Measurements from ENCODE around the gene NHS.

The NHS gene

DNA sequence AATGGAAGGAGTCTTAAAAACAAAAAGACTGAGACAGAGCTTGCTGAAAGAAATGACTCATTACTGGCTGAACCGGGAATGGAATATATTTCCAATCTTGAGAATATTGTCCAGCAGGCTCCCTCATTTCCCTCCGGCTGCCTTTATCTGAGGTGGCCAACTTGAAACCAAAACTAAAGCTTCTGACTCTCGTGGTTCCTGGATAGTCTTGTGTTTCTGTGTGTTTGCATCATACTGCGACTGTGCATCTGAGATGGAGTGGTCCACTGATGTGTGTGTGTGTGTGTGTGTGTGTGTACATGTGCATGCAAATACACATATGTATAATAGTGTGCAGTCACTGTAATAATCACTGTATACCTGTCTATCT lies 216.7 kb downstream of the NHS start:
- H2AFZ ChIP-seq (ENCODE audit: low read depth, low read length) = no peak overlapping the region
- no peak for ATAC-seq (ENCODE audit: insufficient read depth, low read depth)
- H3K27ac ChIP-seq (ENCODE audit: low read length) = no peak overlapping the region
- H3K79me2 ChIP-seq (ENCODE audit: insufficient read depth, low read length) = no peaks in the 10 kb centered on the region
- no peaks in the 10 kb centered on the region for H3K36me3 ChIP-seq (ENCODE audit: insufficient read depth, low read length)
- TF ChIP-seq, protein P1, sequence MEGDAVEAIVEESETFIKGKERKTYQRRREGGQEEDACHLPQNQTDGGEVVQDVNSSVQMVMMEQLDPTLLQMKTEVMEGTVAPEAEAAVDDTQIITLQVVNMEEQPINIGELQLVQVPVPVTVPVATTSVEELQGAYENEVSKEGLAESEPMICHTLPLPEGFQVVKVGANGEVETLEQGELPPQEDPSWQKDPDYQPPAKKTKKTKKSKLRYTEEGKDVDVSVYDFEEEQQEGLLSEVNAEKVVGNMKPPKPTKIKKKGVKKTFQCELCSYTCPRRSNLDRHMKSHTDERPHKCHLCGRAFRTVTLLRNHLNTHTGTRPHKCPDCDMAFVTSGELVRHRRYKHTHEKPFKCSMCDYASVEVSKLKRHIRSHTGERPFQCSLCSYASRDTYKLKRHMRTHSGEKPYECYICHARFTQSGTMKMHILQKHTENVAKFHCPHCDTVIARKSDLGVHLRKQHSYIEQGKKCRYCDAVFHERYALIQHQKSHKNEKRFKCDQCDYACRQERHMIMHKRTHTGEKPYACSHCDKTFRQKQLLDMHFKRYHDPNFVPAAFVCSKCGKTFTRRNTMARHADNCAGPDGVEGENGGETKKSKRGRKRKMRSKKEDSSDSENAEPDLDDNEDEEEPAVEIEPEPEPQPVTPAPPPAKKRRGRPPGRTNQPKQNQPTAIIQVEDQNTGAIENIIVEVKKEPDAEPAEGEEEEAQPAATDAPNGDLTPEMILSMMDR (IDR thresholded peaks at IDR 0.05; ENCODE audit: borderline replicate concordance, extremely low read depth, low read length, poor library complexity, severe bottlenecking) = no peak
- TF ChIP-seq EZH2 (IDR thresholded peaks at IDR 0.05; ENCODE audit: borderline replicate concordance, low read depth, low read length, severe bottlenecking) = no peak
- no peak overlapping the region for H3K9ac ChIP-seq (ENCODE audit: low read depth, low read length)
- no peaks in the 10 kb centered on the region for H3K27me3 ChIP-seq (ENCODE audit: insufficient read depth, low read length, poor library complexity)
- no peaks in the 10 kb centered on the region for H3K4me1 ChIP-seq (ENCODE audit: insufficient read depth, low read length)
- H4K20me1 ChIP-seq (ENCODE audit: insufficient read depth, low read length) = no peaks in the 10 kb centered on the region
- no peak overlapping the region for H3K4me2 ChIP-seq (ENCODE audit: insufficient read depth, low read length)
- no peak for DNase-seq
- no peak overlapping the region for H3K4me3 ChIP-seq (ENCODE audit: low read depth in 1 of 2, low read length in 2 of 2)
- H3K9me3 ChIP-seq (ENCODE audit: insufficient read depth, low read length, severe bottlenecking) = no peaks in the 10 kb centered on the region

DNA sequence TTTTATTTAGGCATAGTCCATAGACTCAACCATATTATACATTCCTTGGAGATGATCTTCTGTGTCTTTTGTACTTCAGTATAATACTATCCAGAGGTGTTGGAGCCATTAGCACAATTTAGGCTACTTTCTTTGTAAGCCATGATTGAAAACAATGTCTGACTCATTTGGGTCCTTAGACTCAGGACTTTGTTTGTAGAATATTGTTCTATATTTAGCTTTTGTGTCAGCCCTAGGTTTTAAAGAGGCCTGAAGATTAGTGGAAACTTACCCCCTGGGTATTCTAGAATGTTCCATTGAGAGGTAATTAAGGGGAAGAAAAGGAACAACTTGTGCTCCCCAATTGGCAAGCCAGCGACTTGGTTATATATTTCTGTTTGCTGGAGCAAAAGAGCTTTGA lies 217.1 kb downstream of the NHS start:
- no peak for DNase-seq
- ATAC-seq (ENCODE audit: insufficient read depth, low read depth) = no peak
- H3K9me3 ChIP-seq (ENCODE audit: insufficient read depth, low read length, severe bottlenecking) = no peaks in the 10 kb centered on the region
- TF ChIP-seq, protein P1 (IDR thresholded peaks at IDR 0.05; ENCODE audit: borderline replicate concordance, extremely low read depth, low read length, poor library complexity, severe bottlenecking) = no peak
- TF ChIP-seq EZH2 (IDR thresholded peaks at IDR 0.05; ENCODE audit: borderline replicate concordance, low read depth, low read length, severe bottlenecking) = no peak
- no peaks in the 10 kb centered on the region for H3K79me2 ChIP-seq (ENCODE audit: insufficient read depth, low read length)
- no peak overlapping the region for H3K4me3 ChIP-seq (ENCODE audit: low read depth in 1 of 2, low read length in 2 of 2)
- H3K4me1 ChIP-seq (ENCODE audit: insufficient read depth, low read length) = no peaks in the 10 kb centered on the region
- no peak overlapping the region for H3K4me2 ChIP-seq (ENCODE audit: insufficient read depth, low read length)
- no peaks in the 10 kb centered on the region for H3K36me3 ChIP-seq (ENCODE audit: insufficient read depth, low read length)
- no peak overlapping the region for H2AFZ ChIP-seq (ENCODE audit: low read depth, low read length)
- no peak overlapping the region for H3K9ac ChIP-seq (ENCODE audit: low read depth, low read length)
- H3K27me3 ChIP-seq (ENCODE audit: insufficient read depth, low read length, poor library complexity) = no peaks in the 10 kb centered on the region
- H4K20me1 ChIP-seq (ENCODE audit: insufficient read depth, low read length) = no peaks in the 10 kb centered on the region
- no peak overlapping the region for H3K27ac ChIP-seq (ENCODE audit: low read length)

DNA sequence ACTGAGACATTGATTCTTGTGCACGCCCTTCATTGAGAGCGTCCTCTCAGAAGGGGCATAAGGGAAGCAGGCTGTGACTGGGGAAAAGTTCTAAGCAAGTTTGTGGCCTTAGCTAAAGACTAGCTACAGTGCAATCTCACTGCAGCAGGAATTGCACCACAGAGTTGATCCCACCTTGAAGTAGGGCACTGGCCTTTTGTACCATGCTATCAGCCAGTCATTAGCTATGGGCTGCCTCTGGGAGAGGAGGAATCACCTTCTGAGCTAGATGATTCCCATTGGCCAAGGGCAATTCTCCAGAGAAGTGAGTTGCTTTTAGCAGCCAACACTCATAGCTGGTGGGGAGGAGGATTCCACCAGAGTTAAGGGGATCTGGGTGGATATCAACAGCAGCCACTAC lies 219.7 kb downstream of the NHS start:
- no peaks in the 10 kb centered on the region for H3K9me3 ChIP-seq (ENCODE audit: insufficient read depth, low read length, severe bottlenecking)
- no peaks in the 10 kb centered on the region for H3K36me3 ChIP-seq (ENCODE audit: insufficient read depth, low read length)
- no peaks in the 10 kb centered on the region for H4K20me1 ChIP-seq (ENCODE audit: insufficient read depth, low read length)
- H3K4me2 ChIP-seq (ENCODE audit: insufficient read depth, low read length) = no peak overlapping the region
- TF ChIP-seq, protein P1 (IDR thresholded peaks at IDR 0.05; ENCODE audit: borderline replicate concordance, extremely low read depth, low read length, poor library complexity, severe bottlenecking) = no peak
- TF ChIP-seq EZH2 (IDR thresholded peaks at IDR 0.05; ENCODE audit: borderline replicate concordance, low read depth, low read length, severe bottlenecking) = no peak
- no peak overlapping the region for H3K27ac ChIP-seq (ENCODE audit: low read length)
- no peak overlapping the region for H3K4me3 ChIP-seq (ENCODE audit: low read depth in 1 of 2, low read length in 2 of 2)
- no peaks in the 10 kb centered on the region for H3K27me3 ChIP-seq (ENCODE audit: insufficient read depth, low read length, poor library complexity)
- H3K9ac ChIP-seq (ENCODE audit: low read depth, low read length) = no peak overlapping the region
- H3K79me2 ChIP-seq (ENCODE audit: insufficient read depth, low read length) = no peaks in the 10 kb centered on the region
- no peak for ATAC-seq (ENCODE audit: insufficient read depth, low read depth)
- no peak overlapping the region for H2AFZ ChIP-seq (ENCODE audit: low read depth, low read length)
- H3K4me1 ChIP-seq (ENCODE audit: insufficient read depth, low read length) = no peaks in the 10 kb centered on the region
- no peak for DNase-seq

DNA sequence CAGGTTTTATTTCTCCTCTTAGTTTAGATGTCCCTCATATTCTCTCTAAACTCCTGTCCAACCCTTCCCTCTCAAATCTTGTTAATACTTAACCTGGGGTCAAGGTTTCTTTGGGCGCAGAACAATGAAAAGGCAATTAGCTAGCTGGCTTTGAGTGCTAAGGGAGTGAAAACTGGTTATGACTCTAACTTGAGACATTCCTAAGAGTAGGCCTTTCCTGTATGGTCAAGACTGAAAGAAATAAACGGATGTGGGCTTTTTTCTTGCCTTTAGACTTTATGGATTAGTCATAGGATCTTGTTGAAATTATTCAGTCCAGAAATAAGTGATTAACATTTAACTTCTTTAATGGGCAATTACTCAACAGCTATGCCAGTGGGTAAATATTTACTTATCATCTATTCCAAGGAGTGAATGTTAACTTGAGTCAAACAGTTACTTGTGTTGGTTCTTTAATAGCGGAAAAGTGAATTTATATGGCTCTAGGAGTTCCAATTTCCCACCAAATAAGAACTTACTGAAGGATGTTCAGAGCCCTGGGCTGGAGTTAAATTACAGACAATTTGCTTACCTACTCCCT lies 220.5 kb downstream of the NHS start:
- no peak overlapping the region for H3K4me3 ChIP-seq (ENCODE audit: low read depth in 1 of 2, low read length in 2 of 2)
- no peak overlapping the region for H3K9ac ChIP-seq (ENCODE audit: low read depth, low read length)
- no peak for DNase-seq
- no peaks in the 10 kb centered on the region for H3K4me1 ChIP-seq (ENCODE audit: insufficient read depth, low read length)
- H3K27ac ChIP-seq (ENCODE audit: low read length) = no peak overlapping the region
- H3K79me2 ChIP-seq (ENCODE audit: insufficient read depth, low read length) = no peaks in the 10 kb centered on the region
- no peaks in the 10 kb centered on the region for H3K27me3 ChIP-seq (ENCODE audit: insufficient read depth, low read length, poor library complexity)
- H2AFZ ChIP-seq (ENCODE audit: low read depth, low read length) = no peak overlapping the region
- no peak overlapping the region for H3K4me2 ChIP-seq (ENCODE audit: insufficient read depth, low read length)
- no peaks in the 10 kb centered on the region for H4K20me1 ChIP-seq (ENCODE audit: insufficient read depth, low read length)
- TF ChIP-seq EZH2 (IDR thresholded peaks at IDR 0.05; ENCODE audit: borderline replicate concordance, low read depth, low read length, severe bottlenecking) = no peak
- TF ChIP-seq, protein P1 (IDR thresholded peaks at IDR 0.05; ENCODE audit: borderline replicate concordance, extremely low read depth, low read length, poor library complexity, severe bottlenecking) = no peak
- ATAC-seq (ENCODE audit: insufficient read depth, low read depth) = no peak
- H3K9me3 ChIP-seq (ENCODE audit: insufficient read depth, low read length, severe bottlenecking) = no peaks in the 10 kb centered on the region
- no peaks in the 10 kb centered on the region for H3K36me3 ChIP-seq (ENCODE audit: insufficient read depth, low read length)
